GM23338 (cell line): ENCODE results near the gene TECTB.

Experiments
- CREB1 ChIP-seq: fragments of 250-450 bp; sonication (Bioruptor Pico); IDR thresholded peaks from 2 replicates; pipeline ENCODE4 v1.5.0; 2020; ENCODE audit warnings: low read depth, mild to moderate bottlenecking, moderate library complexity
- EZH2 ChIP-seq: fragments of 200-600 bp; sonication (generic); IDR thresholded peaks from one replicate; pipeline ENCODE4 v1.8.0; 2017; ENCODE audit warnings: antibody characterized with exemption, mild to moderate bottlenecking, low read depth; ENCODE audit not compliant: unreplicated experiment
- EZH2phosphoT487 ChIP-seq: fragments of 200-600 bp; sonication (generic); IDR thresholded peaks from one replicate; pipeline ENCODE4 v1.8.1; 2018; ENCODE audit warnings: antibody characterized with exemption; ENCODE audit not compliant: unreplicated experiment
- JUNB ChIP-seq: IDR thresholded peaks from one replicate; pipeline ENCODE4 v1.6.1; 2016; ENCODE audit warnings: antibody characterized with exemption; ENCODE audit not compliant: unreplicated experiment
- POLR2AphosphoS5 ChIP-seq: IDR thresholded peaks from 2 replicates; pipeline ENCODE4 v1.6.1; 2016; ENCODE audit warnings: antibody characterized with exemption, low read depth
- STAT1 ChIP-seq: IDR thresholded peaks from one replicate; pipeline ENCODE4 v1.6.1; 2016; ENCODE audit warnings: antibody characterized with exemption; ENCODE audit not compliant: unreplicated experiment
- ZNF114 ChIP-seq: fragments of 250-450 bp; sonication (Bioruptor Pico); IDR thresholded peaks from 2 replicates; pipeline ENCODE4 v1.5.0; 2020; ENCODE audit warnings: mild to moderate bottlenecking, moderate library complexity
- ZNF331 ChIP-seq: fragments of 250-450 bp; sonication (Bioruptor Pico); IDR thresholded peaks from 2 replicates; pipeline ENCODE4 v1.5.0; 2020; ENCODE audit warnings: low read depth, mild to moderate bottlenecking, moderate library complexity
- TF ChIP-seq, protein P1 (sequence below), 2 experiments: fragments of 200-600 bp in 1 of 2; sonication (generic) in 1 of 2; conservative IDR thresholded peaks; 2 replicates each; pipeline versions ENCODE4 v1.5.1 to v1.6.1; 2016 to 2017; ENCODE audit warnings: antibody characterized with exemption in 2 of 2, low read depth in 2 of 2, mild to moderate bottlenecking in 2 of 2, moderate library complexity in 1 of 2
- TF ChIP-seq, protein P2 (sequence below): IDR thresholded peaks from one replicate; pipeline ENCODE4 v1.6.1; 2018; ENCODE audit warnings: antibody characterized with exemption; ENCODE audit not compliant: unreplicated experiment
- TF ChIP-seq, protein P3 (sequence below): IDR thresholded peaks from 2 replicates; pipeline ENCODE4 v1.6.1; 2016; ENCODE audit warnings: antibody characterized with exemption

GRCh38 chr10:112313234-112313633, 30.0 kb downstream of the TECTB start:
- no peak for TF ChIP-seq JUNB
- TF ChIP-seq STAT1: no peak
- TF ChIP-seq, protein P1, sequence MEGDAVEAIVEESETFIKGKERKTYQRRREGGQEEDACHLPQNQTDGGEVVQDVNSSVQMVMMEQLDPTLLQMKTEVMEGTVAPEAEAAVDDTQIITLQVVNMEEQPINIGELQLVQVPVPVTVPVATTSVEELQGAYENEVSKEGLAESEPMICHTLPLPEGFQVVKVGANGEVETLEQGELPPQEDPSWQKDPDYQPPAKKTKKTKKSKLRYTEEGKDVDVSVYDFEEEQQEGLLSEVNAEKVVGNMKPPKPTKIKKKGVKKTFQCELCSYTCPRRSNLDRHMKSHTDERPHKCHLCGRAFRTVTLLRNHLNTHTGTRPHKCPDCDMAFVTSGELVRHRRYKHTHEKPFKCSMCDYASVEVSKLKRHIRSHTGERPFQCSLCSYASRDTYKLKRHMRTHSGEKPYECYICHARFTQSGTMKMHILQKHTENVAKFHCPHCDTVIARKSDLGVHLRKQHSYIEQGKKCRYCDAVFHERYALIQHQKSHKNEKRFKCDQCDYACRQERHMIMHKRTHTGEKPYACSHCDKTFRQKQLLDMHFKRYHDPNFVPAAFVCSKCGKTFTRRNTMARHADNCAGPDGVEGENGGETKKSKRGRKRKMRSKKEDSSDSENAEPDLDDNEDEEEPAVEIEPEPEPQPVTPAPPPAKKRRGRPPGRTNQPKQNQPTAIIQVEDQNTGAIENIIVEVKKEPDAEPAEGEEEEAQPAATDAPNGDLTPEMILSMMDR (conservative IDR thresholded peaks at IDR 0.05; ENCODE audit: low read depth in 2 of 2): no peak
- no peak for TF ChIP-seq ZNF331 (CRISPR knock-in tag)
- TF ChIP-seq EZH2: no peak
- no peak for TF ChIP-seq CREB1 (CRISPR knock-in tag)
- TF ChIP-seq POLR2AphosphoS5: no peak
- no peak for TF ChIP-seq ZNF114 (CRISPR knock-in tag)
- TF ChIP-seq, protein P2, sequence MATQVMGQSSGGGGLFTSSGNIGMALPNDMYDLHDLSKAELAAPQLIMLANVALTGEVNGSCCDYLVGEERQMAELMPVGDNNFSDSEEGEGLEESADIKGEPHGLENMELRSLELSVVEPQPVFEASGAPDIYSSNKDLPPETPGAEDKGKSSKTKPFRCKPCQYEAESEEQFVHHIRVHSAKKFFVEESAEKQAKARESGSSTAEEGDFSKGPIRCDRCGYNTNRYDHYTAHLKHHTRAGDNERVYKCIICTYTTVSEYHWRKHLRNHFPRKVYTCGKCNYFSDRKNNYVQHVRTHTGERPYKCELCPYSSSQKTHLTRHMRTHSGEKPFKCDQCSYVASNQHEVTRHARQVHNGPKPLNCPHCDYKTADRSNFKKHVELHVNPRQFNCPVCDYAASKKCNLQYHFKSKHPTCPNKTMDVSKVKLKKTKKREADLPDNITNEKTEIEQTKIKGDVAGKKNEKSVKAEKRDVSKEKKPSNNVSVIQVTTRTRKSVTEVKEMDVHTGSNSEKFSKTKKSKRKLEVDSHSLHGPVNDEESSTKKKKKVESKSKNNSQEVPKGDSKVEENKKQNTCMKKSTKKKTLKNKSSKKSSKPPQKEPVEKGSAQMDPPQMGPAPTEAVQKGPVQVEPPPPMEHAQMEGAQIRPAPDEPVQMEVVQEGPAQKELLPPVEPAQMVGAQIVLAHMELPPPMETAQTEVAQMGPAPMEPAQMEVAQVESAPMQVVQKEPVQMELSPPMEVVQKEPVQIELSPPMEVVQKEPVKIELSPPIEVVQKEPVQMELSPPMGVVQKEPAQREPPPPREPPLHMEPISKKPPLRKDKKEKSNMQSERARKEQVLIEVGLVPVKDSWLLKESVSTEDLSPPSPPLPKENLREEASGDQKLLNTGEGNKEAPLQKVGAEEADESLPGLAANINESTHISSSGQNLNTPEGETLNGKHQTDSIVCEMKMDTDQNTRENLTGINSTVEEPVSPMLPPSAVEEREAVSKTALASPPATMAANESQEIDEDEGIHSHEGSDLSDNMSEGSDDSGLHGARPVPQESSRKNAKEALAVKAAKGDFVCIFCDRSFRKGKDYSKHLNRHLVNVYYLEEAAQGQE: no peak
- TF ChIP-seq EZH2phosphoT487: no peak
- TF ChIP-seq, protein P3, sequence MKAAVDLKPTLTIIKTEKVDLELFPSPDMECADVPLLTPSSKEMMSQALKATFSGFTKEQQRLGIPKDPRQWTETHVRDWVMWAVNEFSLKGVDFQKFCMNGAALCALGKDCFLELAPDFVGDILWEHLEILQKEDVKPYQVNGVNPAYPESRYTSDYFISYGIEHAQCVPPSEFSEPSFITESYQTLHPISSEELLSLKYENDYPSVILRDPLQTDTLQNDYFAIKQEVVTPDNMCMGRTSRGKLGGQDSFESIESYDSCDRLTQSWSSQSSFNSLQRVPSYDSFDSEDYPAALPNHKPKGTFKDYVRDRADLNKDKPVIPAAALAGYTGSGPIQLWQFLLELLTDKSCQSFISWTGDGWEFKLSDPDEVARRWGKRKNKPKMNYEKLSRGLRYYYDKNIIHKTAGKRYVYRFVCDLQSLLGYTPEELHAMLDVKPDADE: no peak
